Mesenchymal stem cell (in vitro differentiated cells and primary cell): ENCODE data around the gene PRR7.
A peak's percentile ranks its signal among the peaks of the same experiment; 100 is the strongest.

ENCODE experiments used
- DNase-seq: peaks from one replicate; pipeline ENCODE4 v3.0.0-alpha.2; 2013
- H2AFZ ChIP-seq: one replicate; pipeline ENCODE4 v1.6.1; 2013; ENCODE audit warnings: low read depth, mild to moderate bottlenecking, control low read depth, inconsistent platforms, low read length, moderate library complexity
- H2AK5ac ChIP-seq: 2 replicates; pipeline ENCODE4 v1.6.1; 2013; ENCODE audit warnings: low read length, moderate library complexity, mild to moderate bottlenecking, inconsistent platforms; ENCODE audit not compliant: severe bottlenecking
- H2BK120ac ChIP-seq: one replicate; pipeline ENCODE4 v1.6.1; 2013; ENCODE audit warnings: low read depth, mild to moderate bottlenecking, inconsistent platforms, low read length, moderate library complexity
- H2BK12ac ChIP-seq, 2 experiments: one replicate each; pipeline ENCODE4 v1.6.1; 2013; ENCODE audit warnings: inconsistent platforms in 2 of 2, low read length in 2 of 2, mild to moderate bottlenecking in 2 of 2, moderate library complexity in 2 of 2, control low read depth in 1 of 2
- H2BK15ac ChIP-seq: one replicate; pipeline ENCODE4 v1.6.1; 2013; ENCODE audit warnings: mild to moderate bottlenecking, low read depth, inconsistent platforms; ENCODE audit not compliant: poor library complexity, severe bottlenecking
- H2BK5ac ChIP-seq: 2 replicates; pipeline ENCODE4 v1.6.1; 2013; ENCODE audit warnings: low read depth, mild to moderate bottlenecking, low read length, control low read depth, inconsistent platforms; ENCODE audit not compliant: poor library complexity, severe bottlenecking
- H3K14ac ChIP-seq, 2 experiments: one replicate each; pipeline ENCODE4 v1.6.1; 2013; ENCODE audit warnings: inconsistent platforms in 2 of 2, low read length in 2 of 2, control low read depth in 1 of 2, mild to moderate bottlenecking in 1 of 2, moderate library complexity in 1 of 2
- H3K18ac ChIP-seq, 2 experiments: one replicate each; pipeline ENCODE4 v1.6.1; 2013; ENCODE audit warnings: inconsistent platforms in 2 of 2, low read length in 2 of 2, control low read depth in 1 of 2, low read depth in 1 of 2, mild to moderate bottlenecking in 1 of 2
- H3K23ac ChIP-seq, 2 experiments: one replicate each; pipeline ENCODE4 v1.6.1; 2013; ENCODE audit warnings: inconsistent platforms in 2 of 2, low read length in 2 of 2, mild to moderate bottlenecking in 2 of 2, moderate library complexity in 2 of 2, control low read depth in 1 of 2
- H3K27ac ChIP-seq: 2 replicates; pipeline ENCODE4 v1.5.1; 2013; ENCODE audit warnings: mild to moderate bottlenecking, moderate library complexity, low read length, control low read depth, inconsistent platforms; ENCODE audit not compliant: poor library complexity, severe bottlenecking
- H3K27me3 ChIP-seq, 2 experiments: 2 replicates each; pipeline versions ENCODE4 v1.6.1 to v1.7.0; 2013; ENCODE audit warnings: low read length in 2 of 2, mild to moderate bottlenecking in 2 of 2, moderate library complexity in 2 of 2, control low read depth in 1 of 2, inconsistent platforms in 1 of 2; ENCODE audit not compliant: control insufficient read depth in 1 of 2, insufficient read depth in 1 of 2
- H3K36me3 ChIP-seq, 2 experiments: 2 replicates each; pipeline versions ENCODE4 v1.6.1 to v1.7.0; 2013; ENCODE audit warnings: low read length in 2 of 2, control low read depth in 1 of 2, inconsistent platforms in 1 of 2, low read depth in 1 of 2, mild to moderate bottlenecking in 1 of 2; ENCODE audit not compliant: insufficient read depth in 2 of 2, control insufficient read depth in 1 of 2
- H3K4ac ChIP-seq, 2 experiments: one replicate each; pipeline ENCODE4 v1.6.1; 2013; ENCODE audit warnings: inconsistent platforms in 2 of 2, low read length in 2 of 2, mild to moderate bottlenecking in 2 of 2, moderate library complexity in 2 of 2, control low read depth in 1 of 2, low read depth in 1 of 2
- H3K4me1 ChIP-seq: 2 replicates; pipeline ENCODE4 v1.6.1; 2013; ENCODE audit warnings: low read depth, low read length, control low read depth; ENCODE audit not compliant: control insufficient read depth, insufficient read depth
- H3K4me2 ChIP-seq: 2 replicates; pipeline ENCODE4 v1.6.1; 2013; ENCODE audit warnings: low read length, mild to moderate bottlenecking, inconsistent platforms; ENCODE audit not compliant: poor library complexity, severe bottlenecking
- H3K4me3 ChIP-seq, 2 experiments: 2 replicates each; pipeline versions ENCODE4 v1.5.1 to v1.7.0; 2013; ENCODE audit warnings: low read length in 2 of 2, mild to moderate bottlenecking in 2 of 2, control low read depth in 1 of 2, low read depth in 1 of 2; ENCODE audit not compliant: insufficient read depth in 1 of 2
- H3K79me1 ChIP-seq: replicated peaks from 2 replicates; pipeline ENCODE4 v1.6.1; 2013; ENCODE audit warnings: mild to moderate bottlenecking, control low read depth, low read length, inconsistent platforms; ENCODE audit not compliant: poor library complexity, severe bottlenecking
- H3K9ac ChIP-seq: 2 replicates; pipeline ENCODE4 v1.7.0; 2013; ENCODE audit warnings: mild to moderate bottlenecking, low read length, moderate library complexity
- H3K9me3 ChIP-seq: 2 replicates; pipeline ENCODE4 v1.7.0; 2013; ENCODE audit warnings: mild to moderate bottlenecking, low read length; ENCODE audit not compliant: control insufficient read depth
- H4K8ac ChIP-seq: one replicate; pipeline ENCODE4 v1.6.1; 2013; ENCODE audit warnings: inconsistent platforms, mild to moderate bottlenecking, low read length, moderate library complexity
- H4K91ac ChIP-seq: one replicate; pipeline ENCODE4 v1.6.1; 2013; ENCODE audit warnings: mild to moderate bottlenecking, low read length, inconsistent platforms
- WGBS: methylation state at CpG from one replicate; pipeline ENCODE4 v1.1.7; 2013; ENCODE audit warnings: mixed read lengths; 5-methylcytosine and 5-hydroxymethylcytosine counted together

PRR7 gene

DNA sequence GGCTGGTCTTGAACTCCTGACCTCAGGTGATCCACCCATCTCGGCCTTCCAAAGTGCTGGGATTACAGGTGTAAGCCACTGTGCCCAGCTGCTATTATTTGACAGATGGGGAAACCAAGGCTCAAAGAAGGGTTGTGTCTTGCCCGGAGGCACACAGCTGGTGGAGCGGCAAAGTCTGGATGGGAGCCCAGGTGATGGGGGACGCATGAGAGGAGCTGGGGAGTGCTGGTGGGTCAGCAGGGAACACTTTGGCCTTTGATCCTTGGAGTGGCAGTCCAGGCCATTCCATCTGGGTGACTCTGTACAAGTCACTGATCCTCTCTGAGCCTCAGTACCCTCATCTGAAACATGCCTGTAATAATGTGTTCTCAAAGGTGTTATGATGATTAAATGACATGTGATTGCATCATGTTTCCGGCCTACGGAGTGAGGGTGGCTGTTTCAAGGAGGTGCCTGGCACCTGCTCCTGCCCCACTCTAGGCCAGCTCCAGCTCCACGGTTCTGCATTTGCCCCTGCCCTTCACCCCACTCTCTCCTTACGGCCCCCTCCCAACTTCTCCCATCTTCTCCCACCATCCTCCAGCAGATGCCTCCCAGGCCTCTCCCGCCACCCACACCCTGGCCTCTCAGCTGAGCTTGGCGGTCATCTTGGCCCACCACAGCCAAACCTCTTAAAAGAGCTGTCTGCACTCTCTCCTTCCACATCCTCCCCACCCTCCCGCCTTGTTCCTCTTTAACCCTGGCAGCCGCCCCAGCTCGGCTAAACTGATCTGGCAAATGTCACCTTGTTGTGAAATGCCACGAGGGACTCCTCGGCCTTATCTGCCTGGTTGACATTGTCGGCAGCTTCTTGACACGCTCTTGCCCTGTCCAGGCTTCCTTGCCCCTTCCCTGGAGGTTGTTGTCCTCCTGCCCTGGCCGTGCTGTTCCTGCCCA lies 32.4 kb downstream of the PRR7 start:
- H3K9me3 ChIP-seq = no peaks in the 10 kb centered on the region
- peak overlapping the region; percentile 72 for H2AK5ac ChIP-seq
- H3K36me3 ChIP-seq = peaks cover 20 to 41% of the 10 kb centered on the region in 2 experiments
- peak overlapping the region; percentile 84 for H3K27ac ChIP-seq
- peak overlapping the region; percentile 75 for H4K91ac ChIP-seq
- H2BK120ac ChIP-seq = no peak overlapping the region
- DNase-seq = peak; percentile 87
- H4K8ac ChIP-seq = peak overlapping the region; percentile 73
- peak overlapping the region; percentile 54 for H3K9ac ChIP-seq
- H2AFZ ChIP-seq = no peak overlapping the region
- no peak overlapping the region for H3K4ac ChIP-seq
- H3K79me1 ChIP-seq = peaks cover 6% of the 10 kb centered on the region
- H3K23ac ChIP-seq = no peak overlapping the region
- peaks cover 65% of the 10 kb centered on the region for H3K4me1 ChIP-seq
- H3K4me2 ChIP-seq = no peak overlapping the region
- peak overlapping the region in 1 of 2 experiments; percentile 38 for H2BK12ac ChIP-seq
- no peak overlapping the region for H3K4me3 ChIP-seq
- no peak overlapping the region for H2BK15ac ChIP-seq
- 54% methylated on average over 17 of the region's 18 CpGs for WGBS
- peak overlapping the region; percentile 39 for H2BK5ac ChIP-seq
- peak overlapping the region; percentile 9 to 51 for H3K18ac ChIP-seq
- no peak overlapping the region for H3K14ac ChIP-seq
- H3K27me3 ChIP-seq = no peaks in the 10 kb centered on the region

DNA sequence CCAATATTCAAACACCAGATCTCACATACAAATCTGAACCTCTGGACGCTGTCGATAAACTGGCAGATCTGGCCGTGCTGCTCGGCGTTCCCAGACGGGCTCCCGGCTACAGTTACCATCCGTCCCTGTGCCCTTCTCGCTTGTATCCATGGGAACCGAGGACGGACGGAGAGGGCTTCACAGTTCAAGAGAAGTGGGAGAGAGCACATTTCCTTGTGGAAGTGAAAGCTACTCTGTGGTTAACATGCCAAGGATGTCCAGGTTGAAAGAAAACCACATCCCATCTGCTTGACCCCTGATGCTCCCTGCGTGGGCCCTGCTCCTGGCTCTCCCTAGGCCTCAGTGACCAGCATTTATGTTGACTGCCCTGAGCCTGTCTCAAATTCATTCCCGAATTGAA lies 33.2 kb downstream of the PRR7 start:
- H2BK12ac ChIP-seq = no peak overlapping the region
- H2BK15ac ChIP-seq = no peak overlapping the region
- H2BK5ac ChIP-seq = no peak overlapping the region
- peaks cover 6% of the 10 kb centered on the region for H3K79me1 ChIP-seq
- peaks cover 67% of the 10 kb centered on the region for H3K4me1 ChIP-seq
- no peak overlapping the region for H2BK120ac ChIP-seq
- H4K8ac ChIP-seq = no peak overlapping the region
- no peak overlapping the region for H4K91ac ChIP-seq
- H3K9ac ChIP-seq = peak overlapping the region; percentile 54
- peak overlapping the region in 1 of 2 experiments; percentile 25 for H3K18ac ChIP-seq
- 76% methylated on average over 14 of the region's 14 CpGs for WGBS
- H3K36me3 ChIP-seq = peaks cover 28 to 49% of the 10 kb centered on the region in 2 experiments
- H2AK5ac ChIP-seq = no peak overlapping the region
- H3K9me3 ChIP-seq = no peaks in the 10 kb centered on the region
- no peak overlapping the region for H3K4ac ChIP-seq
- H3K27me3 ChIP-seq = no peaks in the 10 kb centered on the region
- H3K27ac ChIP-seq = peak overlapping the region; percentile 84
- H3K23ac ChIP-seq = no peak overlapping the region
- no peak overlapping the region for H2AFZ ChIP-seq
- no peak overlapping the region for H3K14ac ChIP-seq
- peak overlapping the region in 1 of 2 experiments; percentile 0 for H3K4me3 ChIP-seq
- peak; percentile 85 for DNase-seq
- H3K4me2 ChIP-seq = no peak overlapping the region

DNA sequence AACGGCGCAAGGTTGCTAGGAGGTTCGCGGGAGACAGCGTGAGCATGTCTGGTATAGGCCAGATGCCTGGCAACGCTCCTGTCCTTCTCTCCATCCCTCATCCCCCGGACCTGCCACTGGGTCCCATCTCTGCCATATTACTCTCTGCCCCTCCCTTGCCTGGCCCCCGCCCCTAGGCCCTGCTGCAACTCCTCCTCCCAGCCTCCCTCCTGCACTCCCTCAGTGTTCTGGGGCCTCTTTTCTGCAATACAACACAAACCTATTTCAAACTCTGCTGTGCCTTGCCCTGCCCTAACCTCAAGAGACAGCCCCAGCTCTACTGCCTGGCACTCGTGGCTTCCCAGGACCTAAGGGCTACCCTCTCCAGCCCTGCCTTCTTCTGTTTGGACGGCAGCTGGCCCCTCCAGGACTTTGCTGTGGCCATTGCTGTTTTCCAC lies 35.8 kb downstream of the PRR7 start:
- WGBS = 95% methylated on average over 10 of the region's 10 CpGs
- H2BK5ac ChIP-seq = no peak overlapping the region

DNA sequence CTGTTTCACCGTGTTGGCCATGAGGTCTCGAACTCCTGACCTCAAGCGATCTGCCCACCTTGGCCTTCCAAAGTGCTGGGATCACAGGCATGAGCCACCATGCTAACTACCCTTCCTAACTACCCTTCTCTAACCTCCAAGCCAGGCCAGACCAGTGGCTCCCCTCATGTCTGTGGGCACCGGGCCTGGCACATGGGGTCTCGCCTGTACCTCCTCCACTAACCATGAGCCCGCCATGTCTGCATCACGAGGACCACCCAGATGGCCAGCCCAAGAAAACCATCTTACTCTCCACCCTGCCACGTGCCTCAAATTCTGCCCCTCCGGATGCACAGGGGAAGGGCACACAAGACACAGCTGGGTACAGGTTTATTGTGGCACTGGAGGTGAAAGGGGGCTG lies 36.4 kb downstream of the PRR7 start:
- Histone ChIP-seq H3K4me2 (no peak overlapping the region), H3K14ac (peak overlapping the region in 1 of 2 experiments; percentile 2), H4K91ac (no peak overlapping the region), H3K4ac (no peak overlapping the region), H2BK15ac (no peak overlapping the region), H3K36me3 (peaks cover 57 to 80% of the 10 kb centered on the region in 2 experiments), H3K4me1 (peaks cover 69% of the 10 kb centered on the region), H3K27me3 (no peaks in the 10 kb centered on the region), H2AFZ (no peak overlapping the region), H3K18ac (no peak overlapping the region), H3K23ac (no peak overlapping the region), H3K27ac (peak overlapping the region; percentile 45), H3K9ac (no peak overlapping the region), H2AK5ac (no peak overlapping the region), H2BK12ac (no peak overlapping the region), H3K79me1 (peaks cover 9% of the 10 kb centered on the region), H3K9me3 (no peaks in the 10 kb centered on the region), H4K8ac (no peak overlapping the region), H2BK5ac (no peak overlapping the region), H2BK120ac (no peak overlapping the region), H3K4me3 (no peak overlapping the region)
- DNase-seq = no peak
- 99% methylated on average over 7 of the region's 9 CpGs for WGBS

More for the DNA sequence above, 35.8 kb downstream of the PRR7 start:
- H2AK5ac ChIP-seq = no peak overlapping the region
- H3K27ac ChIP-seq = peak overlapping the region; percentile 39
- H3K27me3 ChIP-seq = no peaks in the 10 kb centered on the region
- H3K4me1 ChIP-seq = peaks cover 68% of the 10 kb centered on the region
- no peak overlapping the region for H3K23ac ChIP-seq
- H2BK12ac ChIP-seq = no peak overlapping the region
- H3K18ac ChIP-seq = peak overlapping the region in 1 of 2 experiments; percentile 38
- no peak overlapping the region for H3K4me3 ChIP-seq
- no peak overlapping the region for H2BK15ac ChIP-seq
- peaks cover 9% of the 10 kb centered on the region for H3K79me1 ChIP-seq
- peaks cover 50 to 74% of the 10 kb centered on the region in 2 experiments for H3K36me3 ChIP-seq
- H2BK120ac ChIP-seq = no peak overlapping the region
- H3K9ac ChIP-seq = no peak overlapping the region
- no peak overlapping the region for H3K4me2 ChIP-seq
- peak overlapping the region in 1 of 2 experiments; percentile 20 for H3K4ac ChIP-seq
- no peak overlapping the region for H3K14ac ChIP-seq
- peak overlapping the region; percentile 16 for H4K8ac ChIP-seq
- no peak overlapping the region for H2AFZ ChIP-seq
- no peak for DNase-seq
- H3K9me3 ChIP-seq = no peaks in the 10 kb centered on the region
- no peak overlapping the region for H4K91ac ChIP-seq
